GM23338 (cell line): Measurements from ENCODE around the gene NGEF. TPM values are rescaled to one million over a fixed set of nuclear protein-coding genes. Genes with fewer than 3 reads are reported as not detected.

ENCODE experiments used
- ATAC-seq: fragments of 200-7000 bp; cut with Tn5 transposase; 3 replicates; pipeline ENCODE4 v1.9.1; 2020
- DNase-seq: peaks from one replicate; pipeline ENCODE4 v3.0.0-alpha.2; 2015; ENCODE audit warnings: low spot score
- H2AFZ ChIP-seq: fragments of 200-600 bp; sonication (generic); 2 replicates; pipeline ENCODE4 v1.8.0; 2016; ENCODE audit warnings: antibody characterized with exemption, mild to moderate bottlenecking, moderate library complexity
- H3F3A ChIP-seq: fragments of 200-600 bp; sonication (generic); replicated peaks from 2 replicates; pipeline ENCODE4 v1.8.0; 2017; ENCODE audit warnings: antibody characterized with exemption, mixed run types, low read depth
- H3K27ac ChIP-seq: fragments of 200-600 bp; sonication (generic); 2 replicates; pipeline ENCODE4 v1.6.1; 2016; ENCODE audit warnings: low read depth
- H3K27me3 ChIP-seq: fragments of 200-600 bp; sonication (generic); 2 replicates; pipeline ENCODE4 v1.8.0; 2016; ENCODE audit warnings: mild to moderate bottlenecking, mixed run types, moderate library complexity; ENCODE audit not compliant: insufficient read depth
- H3K36me3 ChIP-seq: fragments of 200-600 bp; sonication (generic); 2 replicates; pipeline ENCODE4 v1.8.0; 2016; ENCODE audit warnings: mild to moderate bottlenecking; ENCODE audit not compliant: insufficient read depth
- H3K4me1 ChIP-seq: fragments of 200-600 bp; sonication (generic); 2 replicates; pipeline ENCODE4 v1.8.0; 2016; ENCODE audit warnings: mild to moderate bottlenecking, moderate library complexity; ENCODE audit not compliant: insufficient read depth
- H3K4me2 ChIP-seq: fragments of 200-600 bp; sonication (generic); 2 replicates; pipeline ENCODE4 v1.7.1; 2017; ENCODE audit warnings: mixed run types
- H3K4me3 ChIP-seq: fragments of 200-600 bp; sonication (generic); 2 replicates; pipeline ENCODE4 v1.6.1; 2016; ENCODE audit warnings: mixed run types
- H3K79me2 ChIP-seq: fragments of 200-600 bp; sonication (generic); replicated peaks from 2 replicates; pipeline ENCODE4 v1.8.0; 2017; ENCODE audit warnings: mild to moderate bottlenecking; ENCODE audit not compliant: insufficient read depth
- H3K9me2 ChIP-seq: fragments of 200-600 bp; sonication (generic); 2 replicates; pipeline ENCODE4 v1.8.0; 2017; ENCODE audit not compliant: insufficient read depth
- H4K20me1 ChIP-seq: fragments of 200-600 bp; sonication (generic); replicated peaks from 2 replicates; pipeline ENCODE4 v1.8.0; 2017; ENCODE audit warnings: mild to moderate bottlenecking; ENCODE audit not compliant: insufficient read depth
- H3K27ac Mint-ChIP-seq: 2 replicates; pipeline ENCODE4 v1.8.0; 2020; ENCODE audit warnings: inconsistent platforms, mild to moderate bottlenecking, moderate library complexity, mixed read lengths
- H3K27me3 Mint-ChIP-seq: 3 replicates; pipeline ENCODE4 v1.8.0; 2022; ENCODE audit warnings: low read depth, mild to moderate bottlenecking, moderate library complexity, mixed read lengths, inconsistent platforms; ENCODE audit not compliant: insufficient read depth, poor library complexity
- H3K36me3 Mint-ChIP-seq: 3 replicates; pipeline ENCODE4 v1.8.0; 2021; ENCODE audit warnings: low read depth, mild to moderate bottlenecking, inconsistent platforms, moderate library complexity, mixed read lengths
- H3K4me1 Mint-ChIP-seq: 3 replicates; pipeline ENCODE4 v1.8.0; 2020; ENCODE audit warnings: mild to moderate bottlenecking, inconsistent platforms, mixed read lengths
- H3K4me3 Mint-ChIP-seq: 3 replicates; pipeline ENCODE4 v1.8.0; 2021; ENCODE audit warnings: moderate library complexity, mild to moderate bottlenecking, inconsistent platforms, mixed read lengths
- H3K9me3 Mint-ChIP-seq: 3 replicates; pipeline ENCODE4 v1.8.0; 2020; ENCODE audit warnings: moderate library complexity, mild to moderate bottlenecking, inconsistent platforms, mixed read lengths
- CREB1 ChIP-seq: fragments of 250-450 bp; sonication (Bioruptor Pico); IDR thresholded peaks from 2 replicates; pipeline ENCODE4 v1.5.0; 2020; ENCODE audit warnings: low read depth, mild to moderate bottlenecking, moderate library complexity
- EZH2phosphoT487 ChIP-seq: fragments of 200-600 bp; sonication (generic); IDR thresholded peaks from one replicate; pipeline ENCODE4 v1.8.1; 2018; ENCODE audit warnings: antibody characterized with exemption; ENCODE audit not compliant: unreplicated experiment
- JUNB ChIP-seq: IDR thresholded peaks from one replicate; pipeline ENCODE4 v1.6.1; 2016; ENCODE audit warnings: antibody characterized with exemption; ENCODE audit not compliant: unreplicated experiment
- NANOG ChIP-seq: IDR thresholded peaks from 2 replicates; pipeline ENCODE4 v1.6.1; 2016; ENCODE audit warnings: antibody characterized with exemption, borderline replicate concordance
- POLR2AphosphoS5 ChIP-seq: IDR thresholded peaks from 2 replicates; pipeline ENCODE4 v1.6.1; 2016; ENCODE audit warnings: antibody characterized with exemption, low read depth
- ZNF114 ChIP-seq: fragments of 250-450 bp; sonication (Bioruptor Pico); IDR thresholded peaks from 2 replicates; pipeline ENCODE4 v1.5.0; 2020; ENCODE audit warnings: mild to moderate bottlenecking, moderate library complexity
- ZNF331 ChIP-seq: fragments of 250-450 bp; sonication (Bioruptor Pico); IDR thresholded peaks from 2 replicates; pipeline ENCODE4 v1.5.0; 2020; ENCODE audit warnings: low read depth, mild to moderate bottlenecking, moderate library complexity
- ZNF462 ChIP-seq: fragments of 250-450 bp; sonication (Bioruptor Pico); IDR thresholded peaks from 2 replicates; pipeline ENCODE4 v1.5.0; 2020; ENCODE audit warnings: mild to moderate bottlenecking, moderate library complexity
- polyA plus RNA-seq: library from polyadenylated mRNA; unstranded; fragments of >200 nt; fragmentation: Nextera tagmentation; extraction: Ambion mirVana; gene quantifications from 2 replicates; pipeline ENCODE4 v1.2.1, GENCODE V29; 2016
- total RNA-seq: library from RNA; depleted of rRNA; stranded (reverse); fragments of >200 nt; shearing (Covaris generic); gene quantifications from 2 replicates; pipeline ENCODE4 v1.2.3, GENCODE V29; 2014

NGEF gene
- total and polyA plus RNA-seq, 2 experiments from 2014 or later, result 1.8 to 5.4 TPM

GRCh38 chr2:233025706-233026105 lies 12.7 kb upstream of the NGEF start:
- no peak overlapping the region for H3K27ac ChIP-seq
- no peaks in the 10 kb centered on the region for H3F3A ChIP-seq
- no peak overlapping the region for H3K4me2 ChIP-seq
- DNase-seq (no peak), ATAC-seq (no peak)
- TF ChIP-seq EZH2phosphoT487 (no peak), ZNF114 (CRISPR knock-in tag) (no peak), CREB1 (CRISPR knock-in tag) (no peak), ZNF331 (CRISPR knock-in tag) (no peak), NANOG (no peak), JUNB (no peak), ZNF462 (CRISPR knock-in tag) (no peak), POLR2AphosphoS5 (no peak)
- no peaks in the 10 kb centered on the region for H3K27me3 ChIP-seq
- H4K20me1 ChIP-seq, result no peaks in the 10 kb centered on the region
- peaks cover 5% of the 10 kb centered on the region for H3K4me1 Mint-ChIP-seq
- H3K79me2 ChIP-seq, result no peaks in the 10 kb centered on the region
- no peak overlapping the region; the same call in 1 of the 2 replicates for H2AFZ ChIP-seq
- H3K4me3 Mint-ChIP-seq, result no peak overlapping the region
- H3K36me3 ChIP-seq, result no peaks in the 10 kb centered on the region
- H3K27ac Mint-ChIP-seq, result no peak overlapping the region
- H3K4me1 ChIP-seq, result no peaks in the 10 kb centered on the region
- no peaks in the 10 kb centered on the region for H3K9me2 ChIP-seq
- H3K27me3 Mint-ChIP-seq, result peaks cover 4% of the 10 kb centered on the region
- no peaks in the 10 kb centered on the region; the same call in 2 of the 3 replicates for H3K9me3 Mint-ChIP-seq
- no peak overlapping the region for H3K4me3 ChIP-seq
- H3K36me3 Mint-ChIP-seq, result no peaks in the 10 kb centered on the region
